Measurements from ENCODE around the gene MRRF. TPM values are rescaled to one million over a fixed set of nuclear protein-coding genes. Genes with fewer than 3 reads are reported as not detected.

The MRRF gene
- total and polyA plus RNA-seq, 2 of the 4 experiments (the other 2 are of a cell fraction): 32.1 to 38.0 TPM

- peaks cover 6% of the 10 kb centered on the region for H3K4me1 ChIP-seq (ENCODE audit: control insufficient read depth, insufficient read depth, low read length)
- no peak overlapping the region for H3K4me3 ChIP-seq (ENCODE audit: insufficient read depth, low read depth, low read length)
- POLR2A ChIA-PET (ENCODE audit: unreplicated experiment): no interaction called here
- no peak overlapping the region for H4K8ac ChIP-seq (ENCODE audit: low read depth in 2 of 2, low read length in 2 of 2)
- no peak overlapping the region for H4K5ac ChIP-seq (ENCODE audit: low read depth, low read length)
- no peak overlapping the region for H3K23ac ChIP-seq (ENCODE audit: low read depth, low read length)
- dilution Hi-C loops (cut with HindIII; ENCODE audit: low sequenced_read_pairs, unreplicated experiment) (no loop called here), in situ Hi-C loops (cut with MboI; ENCODE audit: low sequenced_read_pairs) (no loop called here), intact Hi-C loops (cut with micrococcal nuclease) (no loop called here)
- ATAC-seq (ENCODE audit: low read depth): no peak
- H3K56ac ChIP-seq (ENCODE audit: extremely low read depth, insufficient read depth, low read length): no peak overlapping the region
- H2BK120ac ChIP-seq (ENCODE audit: low read depth, low read length): no peak overlapping the region
- CTCF ChIA-PET: interaction anchor here (1.9 to 2.6 kb wide), 2 partner anchors 223 to 250 kb away, joined by 19 to 43 read pairs; no protein-coding TSS in a partner anchor
- H3K4me2 ChIP-seq (ENCODE audit: low read depth, low read length): no peak overlapping the region
- BruUV-seq (replicated peaks): no TSS peak
- H3K79me1 ChIP-seq (ENCODE audit: low read depth in 1 of 2, low read length in 2 of 2): no peaks in the 10 kb centered on the region
- no peaks in the 10 kb centered on the region for H4K20me1 ChIP-seq (ENCODE audit: insufficient read depth, low read length)
- no peak overlapping the region for H2AK9ac ChIP-seq (replicated peaks; ENCODE audit: low read depth, low read length, poor library complexity)
- DNase-seq: no peak
- H3K27me3 ChIP-seq (ENCODE audit: control insufficient read depth, insufficient read depth, low read length): no peaks in the 10 kb centered on the region
- H3K14ac ChIP-seq (replicated peaks; ENCODE audit: low read depth, low read length): no peak overlapping the region
- TF ChIP-seq POLR2A (IDR thresholded peaks at IDR 0.05; ENCODE audit: low read depth, low read length): no peak
- H2BK15ac ChIP-seq (ENCODE audit: low read depth, low read length): no peak overlapping the region
- H2AK5ac ChIP-seq (ENCODE audit: low read depth, low read length): peak overlapping the region; percentile 58; the same call in 1 of the 2 replicates
- H2BK20ac ChIP-seq (ENCODE audit: low read depth, low read length): no peak overlapping the region
- H3K9ac ChIP-seq (ENCODE audit: low read depth, low read length): no peak overlapping the region
- WGBS, 2 experiments (ENCODE audit: extremely low coverage in 2 of 2, insufficient read length in 1 of 2): 80% methylated on average over 1 of the region's 4 CpGs; no CpG with 5 or more reads in 1 of the 2 experiments
- H3K36me3 ChIP-seq (ENCODE audit: control insufficient read depth, insufficient read depth, low read length): no peaks in the 10 kb centered on the region
- no peak overlapping the region for H2BK5ac ChIP-seq (ENCODE audit: low read depth, low read length, poor library complexity, severe bottlenecking)
- no peak overlapping the region for H3K18ac ChIP-seq (ENCODE audit: low read depth, low read length)
- no peaks in the 10 kb centered on the region for H3K9me3 ChIP-seq (ENCODE audit: control insufficient read depth, insufficient read depth, low read length)
- no peaks in the 10 kb centered on the region for H3K9me1 ChIP-seq (ENCODE audit: insufficient read depth, low read length)
- no peak overlapping the region for H4K91ac ChIP-seq (ENCODE audit: insufficient read depth, low read depth, low read length)
- H2AFZ ChIP-seq (replicated peaks; ENCODE audit: low read length, poor library complexity): no peak overlapping the region
- no peak overlapping the region for H3K4ac ChIP-seq (ENCODE audit: low read depth, low read length)
- no peak overlapping the region for H3K27ac ChIP-seq (ENCODE audit: insufficient read depth, low read length)
These were observed 84.5 kb downstream of the MRRF start for GRCh38 chr9:122349201-122349600.

All from IMR-90 (cell line).